Activated CD4-positive, CD25-positive, alpha-beta regulatory T cell treated with anti-CD3 and anti-CD28 coated beads, Interleukin-2, amount 50 U/mL, for 16 hours (primary cell): ENCODE results near the gene EML4.

ENCODE experiments used
- DNase-seq: peaks from one replicate; pipeline ENCODE4 v3.0.0-alpha.2; 2020; ENCODE audit warnings: low read depth, low spot score

EML4 gene

GRCh38 chr2:42138163-42139015, 30.8 kb upstream of the EML4 start:
- DNase-seq: no peak

- DNase-seq: no peak
Observed at GRCh38 chr2:42139101-42139500, 30.1 kb upstream of the EML4 start.

- DNase-seq: no peak
Observed at GRCh38 chr2:42140496-42140895, 28.7 kb upstream of the EML4 start.

- no peak for DNase-seq
Observed at GRCh38 chr2:42141687-42142546, 27.2 kb upstream of the EML4 start.

- no peak for DNase-seq
Observed at GRCh38 chr2:42142547-42143184, 26.5 kb upstream of the EML4 start.

GRCh38 chr2:42147641-42148274, 21.4 kb upstream of the EML4 start:
- no peak for DNase-seq

GRCh38 chr2:42150159-42150558, 19.0 kb upstream of the EML4 start:
- no peak for DNase-seq

GRCh38 chr2:42153944-42154581, 15.1 kb upstream of the EML4 start:
- no peak for DNase-seq

GRCh38 chr2:42156721-42157120, 12.4 kb upstream of the EML4 start:
- DNase-seq: no peak

GRCh38 chr2:42161444-42161843, 7.7 kb upstream of the EML4 start:
- no peak for DNase-seq

- no peak for DNase-seq
Observed at GRCh38 chr2:42163444-42164045, 5.6 kb upstream of the EML4 start.

- DNase-seq: no peak
Observed at GRCh38 chr2:42164046-42164445, 5.1 kb upstream of the EML4 start.

GRCh38 chr2:42164971-42165370, 4.2 kb upstream of the EML4 start:
- DNase-seq: no peak

- no peak for DNase-seq
Observed at GRCh38 chr2:42167458-42167857, 1.7 kb upstream of the EML4 start.

GRCh38 chr2:42168459-42169099, 574 bp upstream of the EML4 start:
- DNase-seq: no peak

- no peak for DNase-seq
Observed at GRCh38 chr2:42169874-42170521, 845 bp downstream of the EML4 start.

GRCh38 chr2:42170619-42171395, 1.7 kb downstream of the EML4 start:
- no peak for DNase-seq

- no peak for DNase-seq
Observed at GRCh38 chr2:42171396-42171980, 2.3 kb downstream of the EML4 start.

GRCh38 chr2:42172020-42172419, 2.9 kb downstream of the EML4 start:
- no peak for DNase-seq
